ENCODE results near the gene DISC1.
"Not testable (repeated sequence)": the region's sequence is repeated elsewhere in the genome, so short reads cannot be mapped to it uniquely, and the experiment has no call there.

The DISC1 gene

GRCh38 chr1:231606712-231607111, 19.9 kb upstream of the DISC1 start:
- no peak for DNase-seq

- no peak for DNase-seq
Observed at GRCh38 chr1:231610388-231610787, 16.2 kb upstream of the DISC1 start.

DNA sequence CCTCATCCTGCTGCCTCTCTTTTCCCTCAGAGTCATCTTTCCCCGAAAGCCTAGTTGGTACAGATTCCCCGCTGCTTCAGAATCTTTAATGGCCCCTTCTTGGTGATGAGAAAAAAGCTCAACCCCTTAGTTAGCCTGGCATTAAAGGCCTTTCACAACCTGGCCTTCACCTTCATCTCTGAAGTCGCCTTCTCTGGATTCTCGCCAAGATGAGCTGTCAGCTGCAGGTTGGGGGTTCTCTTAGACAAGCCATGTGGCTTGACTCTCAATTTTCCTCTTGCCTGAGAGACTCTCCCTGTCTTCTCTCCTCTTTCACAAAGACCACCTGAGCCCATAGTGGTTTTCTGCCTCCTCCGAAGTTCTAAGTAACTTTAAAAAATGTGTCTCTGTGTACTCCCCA, 15.5 kb upstream of the DISC1 start:
- DNase-seq = no peak

DNA sequence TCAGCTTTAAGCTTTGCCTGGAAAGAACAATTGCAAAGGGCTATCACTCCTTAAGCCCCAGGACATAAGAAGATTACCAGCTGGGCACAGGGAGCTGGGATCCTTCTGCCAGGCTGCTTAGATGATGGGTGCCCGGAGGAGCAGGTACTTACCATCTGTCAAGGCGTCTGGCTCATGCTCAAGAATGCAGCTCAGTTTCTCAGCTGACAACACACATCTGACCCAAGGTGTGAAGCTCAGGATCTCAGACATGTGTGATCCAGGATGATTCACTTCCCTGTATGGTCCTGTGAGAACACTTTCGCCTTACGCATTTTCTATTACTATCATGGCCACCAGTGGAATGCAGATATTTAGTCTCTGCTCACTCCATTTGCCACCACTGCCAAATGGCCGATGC, 14.7 kb upstream of the DISC1 start:
- peak; percentile 16 for DNase-seq

DNA sequence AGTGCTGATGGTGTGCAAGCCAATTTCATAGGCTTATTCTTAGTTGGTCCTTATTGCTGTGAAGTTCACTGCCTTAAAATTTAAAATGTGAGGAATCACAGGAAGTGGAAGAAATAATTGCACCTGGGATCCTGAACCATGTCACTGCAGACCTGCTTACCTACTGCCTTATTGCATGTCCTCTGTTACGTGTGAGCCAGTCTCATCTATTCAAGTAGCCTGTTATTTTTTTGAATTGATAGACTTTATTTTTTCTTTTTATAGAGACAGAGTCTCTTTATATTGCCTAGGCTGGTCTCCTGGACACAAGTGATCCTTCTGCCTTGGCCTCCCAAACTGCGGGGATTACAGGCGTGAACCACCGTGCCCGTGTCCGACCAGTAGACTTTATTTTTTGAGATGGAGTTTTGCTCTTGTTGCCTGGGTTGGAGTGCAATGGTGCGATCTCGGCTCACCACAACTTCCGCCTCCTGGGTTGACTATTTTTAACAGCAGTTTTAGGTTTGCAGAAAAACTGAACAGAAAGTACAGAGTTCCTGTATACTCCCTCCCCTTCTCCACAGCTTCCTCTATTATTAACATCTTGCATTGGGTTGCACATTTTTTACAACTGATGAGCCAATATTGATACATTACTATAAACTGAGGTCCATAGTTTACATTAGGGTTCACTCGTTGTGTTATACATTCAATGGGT, 14.0 kb upstream of the DISC1 start:
- DNase-seq = no peak

- DNase-seq = no peak
Observed at GRCh38 chr1:231613419-231614349, 12.9 kb upstream of the DISC1 start.

GRCh38 chr1:231616667-231617066, 9.9 kb upstream of the DISC1 start:
- DNase-seq = no peak

DNA sequence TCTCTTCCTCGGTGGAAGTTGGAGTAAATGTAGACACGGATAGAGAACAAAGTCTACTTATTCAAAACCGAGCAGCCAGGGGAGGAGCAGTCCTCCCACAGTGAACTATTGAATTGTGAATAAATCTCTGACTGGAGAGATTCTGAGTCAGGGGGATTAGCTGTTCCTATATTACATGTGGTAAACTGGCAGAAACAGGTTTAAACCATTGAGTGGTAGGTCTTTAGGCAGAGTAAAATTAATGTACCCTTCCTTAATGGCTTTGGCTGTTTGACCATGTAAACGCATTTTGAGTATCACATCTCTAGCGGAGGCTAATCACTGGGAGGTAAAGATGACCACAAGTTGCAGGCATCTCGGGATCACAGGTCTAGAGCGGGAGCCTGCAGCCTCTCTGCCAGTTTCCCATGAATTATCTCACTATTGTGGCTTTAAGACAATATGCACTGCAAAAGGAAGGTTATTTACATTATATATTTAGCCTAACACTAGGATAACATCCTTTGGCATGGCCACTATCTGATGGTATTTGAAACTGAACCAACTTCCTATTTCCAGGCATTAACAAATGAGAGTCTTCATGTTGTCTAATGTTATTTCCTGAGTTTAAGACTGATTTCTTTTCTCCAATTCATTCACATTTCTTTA, 7.9 kb upstream of the DISC1 start:
- no peak for DNase-seq

GRCh38 chr1:231619257-231619634, 7.3 kb upstream of the DISC1 start:
- no peak for DNase-seq

GRCh38 chr1:231625042-231625441, 1.5 kb upstream of the DISC1 start:
- not testable (repeated sequence) for DNase-seq

DNA sequence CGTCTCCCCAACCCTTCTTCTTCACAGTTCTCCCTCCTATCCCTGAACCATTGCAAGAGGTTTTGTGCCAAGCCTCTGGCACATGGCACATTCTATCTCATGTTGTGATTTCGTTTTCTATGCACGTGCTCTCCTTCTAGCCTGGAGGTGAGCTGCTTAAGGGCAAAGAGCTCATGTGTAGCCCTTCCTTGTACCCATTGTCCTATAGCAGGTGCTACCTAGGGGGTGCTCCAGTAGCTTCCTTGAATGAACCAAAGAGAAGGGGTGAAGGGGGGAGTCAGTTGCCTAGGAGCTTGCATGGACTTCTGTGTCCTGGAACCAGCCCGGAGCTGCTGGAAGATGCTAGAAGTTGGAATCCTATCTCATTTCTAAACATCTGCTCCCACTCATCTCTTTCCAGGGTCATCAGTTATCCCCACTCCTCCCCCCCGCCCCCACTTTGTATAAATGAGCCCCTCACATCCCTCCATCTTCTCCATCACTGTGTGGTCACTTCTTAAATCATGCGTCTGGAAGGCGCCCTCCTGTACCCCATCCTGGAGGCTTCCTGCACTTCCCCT, 535 bp upstream of the DISC1 start:
- DNase-seq = no peak

DNA sequence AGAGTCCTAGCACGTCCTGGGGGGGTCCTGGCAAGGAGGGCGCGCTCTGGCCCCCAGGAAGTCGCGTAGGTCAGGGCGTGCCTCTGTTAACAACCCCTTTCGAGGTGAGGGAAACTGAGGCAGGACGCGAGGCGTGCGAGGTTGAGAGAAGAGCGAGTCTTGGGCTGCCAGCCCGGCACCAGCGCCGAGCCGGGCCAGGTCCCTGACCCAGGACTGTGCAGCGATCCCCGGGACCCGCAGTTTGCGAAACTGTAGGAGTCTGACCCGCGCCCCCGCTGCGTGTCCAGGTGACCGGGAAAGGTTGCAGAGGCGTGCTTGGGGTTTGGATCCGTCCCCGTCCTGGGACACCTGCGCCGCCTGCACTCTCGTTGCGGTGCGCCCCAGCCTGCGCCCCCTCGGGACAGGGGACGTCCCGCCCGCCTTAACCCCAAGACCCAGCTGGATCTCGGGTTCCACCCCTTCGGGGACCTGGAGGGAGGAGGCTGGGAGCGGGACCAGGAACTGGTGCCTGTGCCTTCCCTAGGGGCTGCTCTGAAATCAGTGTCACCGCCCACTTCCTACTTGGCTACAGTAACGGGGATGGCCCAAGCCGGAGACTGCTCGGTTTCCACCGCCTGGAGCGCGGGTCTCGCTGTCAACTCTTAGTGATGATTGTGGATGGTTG, 493 bp downstream of the DISC1 start:
- peak; percentile 16 for DNase-seq

- DNase-seq = no peak
Observed at GRCh38 chr1:231628207-231628876, 1.8 kb downstream of the DISC1 start.

GRCh38 chr1:231629132-231629531, 2.5 kb downstream of the DISC1 start:
- no peak for DNase-seq

GRCh38 chr1:231630558-231631205, 4.1 kb downstream of the DISC1 start:
- DNase-seq = no peak

- no peak for DNase-seq
Observed at GRCh38 chr1:231631717-231632116, 5.1 kb downstream of the DISC1 start.

DNA sequence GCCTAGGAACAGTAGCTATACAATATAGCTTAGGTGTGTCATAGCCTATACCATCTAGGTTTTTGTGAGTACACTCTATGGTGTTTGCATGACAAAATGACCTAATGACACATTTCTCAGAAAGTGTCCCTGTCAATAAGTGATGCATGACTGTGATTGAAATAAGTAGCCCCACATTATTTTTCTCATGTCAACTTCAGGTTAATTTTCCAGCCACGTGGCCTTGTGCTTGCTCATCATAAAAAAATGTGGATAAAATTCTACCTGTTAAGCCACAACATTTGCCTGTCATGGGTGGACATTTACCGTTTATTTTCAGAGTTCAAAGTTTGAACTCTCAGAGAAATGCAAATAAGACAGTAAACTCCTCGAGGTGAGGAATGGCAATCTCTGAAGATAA, 5.5 kb downstream of the DISC1 start:
- DNase-seq = no peak

- no peak for DNase-seq
Observed at GRCh38 chr1:231634323-231635013, 7.9 kb downstream of the DISC1 start.

DNA sequence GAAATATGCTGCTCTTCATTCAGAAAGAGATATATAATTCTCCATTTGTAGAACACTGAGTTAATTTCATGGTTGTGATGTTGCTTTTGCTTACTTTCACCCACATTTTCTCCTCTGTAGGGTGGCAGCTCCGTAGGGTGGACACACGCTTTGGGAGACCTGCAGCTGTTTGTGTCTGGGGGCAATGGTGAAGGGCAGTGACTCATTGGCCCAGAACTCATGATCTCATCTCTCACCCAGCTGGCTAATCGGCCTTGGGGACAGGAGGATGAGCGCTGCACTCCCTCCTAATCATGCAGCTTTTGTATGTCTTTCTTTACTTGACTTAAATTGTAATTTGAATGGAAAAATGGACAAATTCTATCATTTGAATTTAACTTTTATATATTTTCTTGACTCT, 9.6 kb downstream of the DISC1 start:
- DNase-seq = no peak

GRCh38 chr1:231636922-231637321, 10.3 kb downstream of the DISC1 start:
- DNase-seq = not testable (repeated sequence)

- DNase-seq = no peak
Observed at GRCh38 chr1:231638647-231639046, 12.1 kb downstream of the DISC1 start.
